GDM1 (cell line): ENCODE data around the gene MEP1A.
"Not testable (repeated sequence)": the region's sequence is repeated elsewhere in the genome, so short reads cannot be mapped to it uniquely, and the experiment has no call there.

Experiments
- DNase-seq: peaks from one replicate; lab custom pipeline; 2025; lab: John Stamatoyannopoulos, UW

MEP1A gene

GRCh38 chr6:46793138-46793537 lies at the start of gene MEP1A:
TSS of gene MEP1A (plus strand) at chr6:46793389. CDS start at chr6:46793399, 10 bp downstream.
- DNase-seq: no peak

- no peak for DNase-seq
Observed at GRCh38 chr6:46743425-46744158, 49.6 kb upstream of the MEP1A start.

GRCh38 chr6:46744159-46744725 lies 48.9 kb upstream of the MEP1A start:
- not testable (repeated sequence) for DNase-seq

- no peak for DNase-seq
Observed at GRCh38 chr6:46745973-46746372, 47.2 kb upstream of the MEP1A start.

GRCh38 chr6:46746696-46747095 lies 46.5 kb upstream of the MEP1A start, which contains the start of gene ANKRD66:
TSS of gene ANKRD66 (plus strand) at chr6:46746933. CDS start at chr6:46751949, 5,016 bp downstream.
- DNase-seq: no peak

- DNase-seq: no peak
Observed at GRCh38 chr6:46748940-46749503, 44.2 kb upstream of the MEP1A start.

- no peak for DNase-seq
Observed at GRCh38 chr6:46749731-46750130, 43.5 kb upstream of the MEP1A start.

GRCh38 chr6:46751658-46752057 lies 41.5 kb upstream of the MEP1A start:
- DNase-seq: no peak

- DNase-seq: no peak
Observed at GRCh38 chr6:46755865-46756264, 37.3 kb upstream of the MEP1A start.

- no peak for DNase-seq
Observed at GRCh38 chr6:46756469-46757213, 36.5 kb upstream of the MEP1A start.

- DNase-seq: no peak
Observed at GRCh38 chr6:46757214-46757596, 36.0 kb upstream of the MEP1A start.

GRCh38 chr6:46758960-46759753 lies 34.0 kb upstream of the MEP1A start:
- no peak for DNase-seq

- no peak for DNase-seq
Observed at GRCh38 chr6:46760925-46761324, 32.3 kb upstream of the MEP1A start.

GRCh38 chr6:46763466-46763865 lies 29.7 kb upstream of the MEP1A start:
- no peak for DNase-seq

- DNase-seq: not testable (repeated sequence)
Observed at GRCh38 chr6:46764280-46764679, 28.9 kb upstream of the MEP1A start.

GRCh38 chr6:46764961-46765360 lies 28.2 kb upstream of the MEP1A start:
- DNase-seq: no peak

- no peak for DNase-seq
Observed at GRCh38 chr6:46772016-46772415, 21.2 kb upstream of the MEP1A start.

GRCh38 chr6:46772762-46773161 lies 20.4 kb upstream of the MEP1A start:
- no peak for DNase-seq

- no peak for DNase-seq
Observed at GRCh38 chr6:46773201-46773855, 19.9 kb upstream of the MEP1A start.

- DNase-seq: not testable (repeated sequence)
Observed at GRCh38 chr6:46774736-46775135, 18.5 kb upstream of the MEP1A start.

GRCh38 chr6:46776070-46776712 lies 17.0 kb upstream of the MEP1A start:
- DNase-seq: no peak
